ENCODE data around the gene CISH.

CISH gene

GRCh38 chr3:50583897-50584296 is 27.7 kb downstream of the CISH start:
- TF ChIP-seq CTCF (conservative IDR thresholded peaks at IDR 0.05) = no peak
- no peak overlapping the region for H3K27ac ChIP-seq

GRCh38 chr3:50582083-50582482 is 29.5 kb downstream of the CISH start:
- TF ChIP-seq CTCF (conservative IDR thresholded peaks at IDR 0.05) = no peak
- H3K27ac ChIP-seq = no peak overlapping the region

GRCh38 chr3:50581459-50581842 is 30.1 kb downstream of the CISH start:
- no peak overlapping the region for H3K27ac ChIP-seq

GRCh38 chr3:50580683-50581458 is 30.7 kb downstream of the CISH start:
- no peak for TF ChIP-seq CTCF (conservative IDR thresholded peaks at IDR 0.05)
- H3K27ac ChIP-seq = no peak overlapping the region

More at GRCh38 chr3:50581459-50581842, 30.1 kb downstream of the CISH start:
- no peak for TF ChIP-seq CTCF (conservative IDR thresholded peaks at IDR 0.05)

- H3K27ac ChIP-seq = no peak overlapping the region
- no peak for TF ChIP-seq CTCF (conservative IDR thresholded peaks at IDR 0.05)
Measured at GRCh38 chr3:50577348-50577747, 34.2 kb downstream of the CISH start.

GRCh38 chr3:50575372-50575771 is 36.2 kb downstream of the CISH start:
- no peak for TF ChIP-seq CTCF (conservative IDR thresholded peaks at IDR 0.05)
- H3K27ac ChIP-seq = no peak overlapping the region

- H3K27ac ChIP-seq = no peak overlapping the region
- no peak for TF ChIP-seq CTCF (conservative IDR thresholded peaks at IDR 0.05)
Measured at GRCh38 chr3:50574444-50574831, 37.1 kb downstream of the CISH start.

Measured in VCaP (cell line).